ENCODE data around the gene RHBDD2. TPM values are rescaled to one million over a fixed set of nuclear protein-coding genes. Genes with fewer than 3 reads are reported as not detected.

The RHBDD2 gene
- polyA plus RNA-seq, 3 donors, result 34.1 to 54.6 (median 53.1) TPM

DNA sequence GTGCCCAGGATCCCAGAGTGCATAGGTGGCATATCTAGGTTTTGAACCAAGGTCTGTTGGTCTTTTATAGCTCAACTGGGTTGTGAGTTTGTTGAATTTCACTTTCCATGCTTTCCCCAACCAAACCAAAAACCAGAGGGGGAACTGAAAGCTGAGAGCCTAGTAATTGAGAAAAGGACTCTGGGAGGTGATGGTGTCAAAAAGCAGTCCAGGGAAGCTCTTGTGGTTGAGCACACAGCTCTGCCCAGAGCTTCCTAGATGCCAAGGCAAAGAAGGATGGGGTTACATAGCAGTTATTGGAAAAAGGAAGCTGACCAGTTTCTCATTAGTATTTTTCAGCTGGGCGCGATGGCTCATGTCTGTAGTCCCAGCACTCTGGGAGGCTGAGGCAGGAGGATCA lies 46.1 kb downstream of the RHBDD2 start:
- Histone ChIP-seq H3K4me3 (replicated peaks in 1 of 3; ENCODE audit: low read depth in 2 of 3, low read length in 3 of 3) (no peak overlapping the region), H3K79me2 (ENCODE audit: insufficient read depth, low read length) (peaks cover 81% of the 10 kb centered on the region), H3K36me3 (replicated peaks in 1 of 2; ENCODE audit: control insufficient read depth in 1 of 2, insufficient read depth in 2 of 2, low read length in 2 of 2) (peaks cover 0 to 20% of the 10 kb centered on the region in 2 donors), H3K4me2 (replicated peaks; ENCODE audit: extremely low read depth, low read length, poor library complexity, severe bottlenecking) (no peak overlapping the region), H3K27me3 (ENCODE audit: control insufficient read depth in 2 of 2, insufficient read depth in 2 of 2, low read length in 2 of 2) (no peaks in the 10 kb centered on the region), H4K20me1 (ENCODE audit: insufficient read depth, low read length) (peaks cover 99% of the 10 kb centered on the region), H3K4me1 (ENCODE audit: control insufficient read depth in 1 of 2, insufficient read depth in 2 of 2, low read length in 2 of 2) (peaks cover 27 to 37% of the 10 kb centered on the region in 2 donors), H2AFZ (ENCODE audit: insufficient read depth, low read depth, low read length, poor library complexity, severe bottlenecking) (no peak overlapping the region), H3K9ac (ENCODE audit: insufficient read depth, low read length, poor library complexity, severe bottlenecking) (no peak overlapping the region), H3K9me3 (replicated peaks in 1 of 2; ENCODE audit: control insufficient read depth in 1 of 2, insufficient read depth in 1 of 2, low read length in 2 of 2) (no peaks in the 10 kb centered on the region), H3K27ac (ENCODE audit: low read depth in 1 of 2, low read length in 2 of 2) (peak overlapping the region in 1 of 2 donors; percentile 44)
- peaks cover 0 to 2% (median 0%) of the 10 kb centered on the region in 7 donors for H3K9me3 Mint-ChIP-seq
- WGBS (ENCODE audit: insufficient coverage), result 0% methylated on average over 2 of the region's 2 CpGs
- H3K4me1 Mint-ChIP-seq, result peaks cover 41% of the 10 kb centered on the region
- no peaks in the 10 kb centered on the region for H3K27me3 Mint-ChIP-seq (ENCODE audit: low read depth in 3 of 3)
- H3K4me3 Mint-ChIP-seq, result peak overlapping the region in 1 of 2 donors; percentile 43
- peaks cover 34 to 57% of the 10 kb centered on the region in 2 donors for H3K36me3 Mint-ChIP-seq
- TF ChIP-seq, protein P1, sequence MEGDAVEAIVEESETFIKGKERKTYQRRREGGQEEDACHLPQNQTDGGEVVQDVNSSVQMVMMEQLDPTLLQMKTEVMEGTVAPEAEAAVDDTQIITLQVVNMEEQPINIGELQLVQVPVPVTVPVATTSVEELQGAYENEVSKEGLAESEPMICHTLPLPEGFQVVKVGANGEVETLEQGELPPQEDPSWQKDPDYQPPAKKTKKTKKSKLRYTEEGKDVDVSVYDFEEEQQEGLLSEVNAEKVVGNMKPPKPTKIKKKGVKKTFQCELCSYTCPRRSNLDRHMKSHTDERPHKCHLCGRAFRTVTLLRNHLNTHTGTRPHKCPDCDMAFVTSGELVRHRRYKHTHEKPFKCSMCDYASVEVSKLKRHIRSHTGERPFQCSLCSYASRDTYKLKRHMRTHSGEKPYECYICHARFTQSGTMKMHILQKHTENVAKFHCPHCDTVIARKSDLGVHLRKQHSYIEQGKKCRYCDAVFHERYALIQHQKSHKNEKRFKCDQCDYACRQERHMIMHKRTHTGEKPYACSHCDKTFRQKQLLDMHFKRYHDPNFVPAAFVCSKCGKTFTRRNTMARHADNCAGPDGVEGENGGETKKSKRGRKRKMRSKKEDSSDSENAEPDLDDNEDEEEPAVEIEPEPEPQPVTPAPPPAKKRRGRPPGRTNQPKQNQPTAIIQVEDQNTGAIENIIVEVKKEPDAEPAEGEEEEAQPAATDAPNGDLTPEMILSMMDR (IDR thresholded peaks at IDR 0.05), result no peak
- intact Hi-C loops (cut with micrococcal nuclease), result no loop called here
- peak; percentile 32 to 41 (median 40) for DNase-seq
- H3K27ac Mint-ChIP-seq, result peak overlapping the region; percentile 49 to 84 (median 81)

DNA sequence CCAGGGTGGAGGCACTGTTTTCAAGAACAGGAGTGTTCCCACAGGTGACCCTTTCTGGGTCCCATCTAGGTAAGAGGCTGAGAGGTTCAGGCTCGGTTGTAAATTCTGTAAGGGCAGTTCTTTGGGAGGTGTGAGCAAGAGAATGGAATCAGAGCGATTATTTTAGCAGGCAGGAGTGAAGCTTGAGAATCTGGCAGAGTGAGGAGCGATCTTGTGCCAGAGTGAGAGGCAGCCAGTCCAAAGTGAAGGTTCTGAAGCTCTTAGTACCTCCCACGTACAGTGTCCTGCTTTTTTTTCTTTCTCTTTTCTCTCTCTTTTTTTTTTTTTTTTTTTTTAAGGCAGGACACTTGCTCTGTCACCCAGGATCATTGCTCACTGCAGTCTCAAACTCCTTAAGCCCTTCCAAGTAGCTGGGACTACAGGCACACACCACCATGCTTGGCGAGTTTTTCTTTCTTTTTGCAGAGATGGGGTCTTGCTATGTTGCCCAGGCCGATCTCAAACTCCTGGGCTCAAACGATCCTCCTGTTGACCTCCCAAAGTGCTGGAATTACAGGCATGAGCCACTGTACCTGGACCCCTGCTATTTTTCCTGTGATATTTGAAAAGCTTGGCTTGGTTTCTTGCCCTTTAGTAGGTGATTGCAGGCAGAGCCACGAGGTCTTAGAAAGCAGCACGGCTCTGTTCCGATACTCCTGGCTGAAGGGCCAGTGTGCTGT lies 47.0 kb downstream of the RHBDD2 start:
- Histone ChIP-seq H3K4me2 (replicated peaks; ENCODE audit: extremely low read depth, low read length, poor library complexity, severe bottlenecking) (no peak overlapping the region), H3K79me2 (ENCODE audit: insufficient read depth, low read length) (peaks cover 77% of the 10 kb centered on the region), H3K4me3 (replicated peaks in 1 of 3; ENCODE audit: low read depth in 2 of 3, low read length in 3 of 3) (no peak overlapping the region), H3K27ac (ENCODE audit: low read depth in 1 of 2, low read length in 2 of 2) (no peak overlapping the region), H3K27me3 (ENCODE audit: control insufficient read depth in 2 of 2, insufficient read depth in 2 of 2, low read length in 2 of 2) (no peaks in the 10 kb centered on the region), H3K9me3 (replicated peaks in 1 of 2; ENCODE audit: control insufficient read depth in 1 of 2, insufficient read depth in 1 of 2, low read length in 2 of 2) (no peaks in the 10 kb centered on the region), H4K20me1 (ENCODE audit: insufficient read depth, low read length) (peaks cover 97% of the 10 kb centered on the region), H3K36me3 (replicated peaks in 1 of 2; ENCODE audit: control insufficient read depth in 1 of 2, insufficient read depth in 2 of 2, low read length in 2 of 2) (peaks cover 0 to 20% of the 10 kb centered on the region in 2 donors), H3K4me1 (ENCODE audit: control insufficient read depth in 1 of 2, insufficient read depth in 2 of 2, low read length in 2 of 2) (peaks cover 27 to 32% of the 10 kb centered on the region in 2 donors), H2AFZ (ENCODE audit: insufficient read depth, low read depth, low read length, poor library complexity, severe bottlenecking) (no peak overlapping the region), H3K9ac (ENCODE audit: insufficient read depth, low read length, poor library complexity, severe bottlenecking) (no peak overlapping the region)
- Mint-ChIP-seq H3K4me1 (peaks cover 33% of the 10 kb centered on the region), H3K36me3 (peaks cover 29 to 51% of the 10 kb centered on the region in 2 donors), H3K27ac (peak overlapping the region in 4 of 7 donors; percentile 15 to 64 (median 50)), H3K4me3 (no peak overlapping the region), H3K27me3 (ENCODE audit: low read depth in 3 of 3) (no peaks in the 10 kb centered on the region), H3K9me3 (peaks cover 0 to 3% (median 0%) of the 10 kb centered on the region in 7 donors)
- TF ChIP-seq, protein P1 (IDR thresholded peaks at IDR 0.05), result no peak
- DNase-seq, result no peak
- 96% methylated on average over 8 of the region's 10 CpGs for WGBS (ENCODE audit: insufficient coverage)
- intact Hi-C loops (cut with micrococcal nuclease), result no loop called here
